HCT116 (cell line): Measurements from ENCODE around the gene ECE1. TPM values are rescaled to one million over a fixed set of nuclear protein-coding genes. Genes with fewer than 3 reads are reported as not detected.

Source experiments
- ATAC-seq: fragments of 200-7000 bp; cut with Tn5 transposase; 2 replicates; pipeline ENCODE4 v1.9.1; 2020; ENCODE audit warnings: mild to moderate bottlenecking, moderate library complexity
- BruUV-seq: library from RNA; stranded (reverse); fragments of 400-500 nt; replicated peaks from 2 replicates; lab custom pipeline; 2021; lab: Mats Ljungman, UMichigan
- CTCF ChIA-PET: fragments of 300-600 bp; sonication (Branson Sonifier 250); formaldehyde crosslinking; loops from one replicate; lab custom pipeline; 2021; ENCODE audit warnings: antibody characterized with exemption; lab: Charles Lee
- POLR2A ChIA-PET: fragments of 300-600, 350-600 bp; sonication (Branson Sonifier 250); formaldehyde crosslinking; loops from one replicate; lab custom pipeline; 2021; ENCODE audit warnings: antibody characterized with exemption; lab: Charles Lee
- RAD21 ChIA-PET, 2 experiments: fragments of 300-600 bp; sonication (Branson Sonifier 250); formaldehyde crosslinking; loops; one replicate each; lab custom pipeline; 2023; ENCODE audit warnings: low total read pairs in 2 of 2; ENCODE audit not compliant: uncharacterized antibody in 2 of 2, unreplicated experiment in 2 of 2, low non-redundant PET in 1 of 2; lab: Charles Lee
- DNase-seq: peaks from one replicate; pipeline ENCODE4 v3.0.0-alpha.2; 2010; ENCODE audit warnings: low read depth, low spot score
- H2AFZ ChIP-seq: fragments of 200-600 bp; shearing (Covaris generic), sonication (generic); 2 replicates; pipeline ENCODE4 v1.6.1; 2017; ENCODE audit warnings: low read depth, mixed run types, mixed read lengths, antibody characterized with exemption, low read length; ENCODE audit not compliant: poor library complexity, severe bottlenecking
- H3K27ac ChIP-seq: 2 replicates; pipeline ENCODE4 v1.5.1; 2012; ENCODE audit warnings: low read depth, low read length
- H3K27me3 ChIP-seq: fragments of 200-600 bp; sonication (generic); 2 replicates; pipeline ENCODE4 v1.6.1; 2016; ENCODE audit warnings: mixed run types, low read length, mixed read lengths; ENCODE audit not compliant: insufficient read depth
- H3K36me3 ChIP-seq, 2 experiments: fragments of 200-500 bp in 1 of 2; fragments of 200-600 bp in 1 of 2; sonication (Bioruptor generic) in 1 of 2; sonication (generic) in 1 of 2; 2 replicates each; pipeline versions ENCODE4 v1.5.1 to v1.6.1; 2014 to 2016; ENCODE audit warnings: low read length in 2 of 2, inconsistent platforms in 1 of 2, mixed read lengths in 1 of 2, mixed run types in 1 of 2; ENCODE audit not compliant: insufficient read depth in 2 of 2, control insufficient read depth in 1 of 2
- H3K4me1 ChIP-seq, 2 experiments: fragments of 200-600 bp in 1 of 2; sonication (generic) in 1 of 2; 2 replicates each; pipeline versions ENCODE4 v1.5.1 to v1.6.1; 2012 to 2017; ENCODE audit warnings: low read length in 2 of 2, inconsistent platforms in 1 of 2, mild to moderate bottlenecking in 1 of 2, mixed read lengths in 1 of 2, mixed run types in 1 of 2, moderate library complexity in 1 of 2; ENCODE audit not compliant: insufficient read depth in 2 of 2, control insufficient read depth in 1 of 2
- H3K4me2 ChIP-seq: fragments of 200-600 bp; sonication (generic); 2 replicates; pipeline ENCODE4 v1.6.1; 2017; ENCODE audit warnings: mixed run types, low read length, mixed read lengths
- H3K4me3 ChIP-seq, 2 experiments: fragments of 200-600 bp in 1 of 2; sonication (generic) in 1 of 2; replicated peaks in 1 of 2; 2 replicates each; pipeline ENCODE4 v1.5.1; 2011 to 2016; ENCODE audit warnings: low read length in 2 of 2, control low read depth in 1 of 2, low read depth in 1 of 2, mild to moderate bottlenecking in 1 of 2, mixed read lengths in 1 of 2, mixed run types in 1 of 2
- H3K79me2 ChIP-seq: fragments of 200-600 bp; sonication (generic); 2 replicates; pipeline ENCODE4 v1.6.1; 2017; ENCODE audit warnings: mild to moderate bottlenecking, mixed run types, low read length, moderate library complexity, mixed read lengths; ENCODE audit not compliant: insufficient read depth
- H3K9ac ChIP-seq: fragments of 200-600 bp; sonication (generic); 2 replicates; pipeline ENCODE4 v1.6.1; 2016; ENCODE audit warnings: low read length, mixed read lengths
- H3K9me2 ChIP-seq: fragments of 200-600 bp; sonication (generic), shearing (Covaris generic); 2 replicates; pipeline ENCODE4 v1.6.1; 2017; ENCODE audit warnings: mixed run types, mild to moderate bottlenecking, moderate library complexity; ENCODE audit not compliant: insufficient read depth
- H3K9me3 ChIP-seq, 2 experiments: fragments of 200-500 bp in 1 of 2; fragments of 200-600 bp in 1 of 2; sonication (Bioruptor generic) in 1 of 2; sonication (generic) in 1 of 2; 2 replicates each; pipeline ENCODE4 v1.6.1; 2014 to 2017; ENCODE audit warnings: low read length in 2 of 2, mixed read lengths in 2 of 2, inconsistent platforms in 1 of 2, low read depth in 1 of 2, mild to moderate bottlenecking in 1 of 2, mixed run types in 1 of 2, moderate library complexity in 1 of 2; ENCODE audit not compliant: control insufficient read depth in 1 of 2, insufficient read depth in 1 of 2
- H4K20me1 ChIP-seq: fragments of 200-600 bp; sonication (generic), shearing (Covaris generic); 2 replicates; pipeline ENCODE4 v1.6.1; 2017; ENCODE audit warnings: mixed run types, mild to moderate bottlenecking, moderate library complexity; ENCODE audit not compliant: insufficient read depth
- CBX3 ChIP-seq: IDR thresholded peaks from 2 replicates; pipeline ENCODE4 v1.6.1; 2012; ENCODE audit warnings: low read depth
- CEBPB ChIP-seq: IDR thresholded peaks from 2 replicates; pipeline ENCODE4 v1.6.1; 2012; ENCODE audit warnings: low read depth
- EGR1 ChIP-seq: IDR thresholded peaks from 2 replicates; pipeline ENCODE4 v1.6.1; 2012; ENCODE audit warnings: low read depth
- ELF1 ChIP-seq: IDR thresholded peaks from 2 replicates; pipeline ENCODE4 v1.6.1; 2012; ENCODE audit warnings: low read depth, borderline replicate concordance
- EZH2phosphoT487 ChIP-seq: fragments of 200-600 bp; IDR thresholded peaks from 2 replicates; pipeline ENCODE4 v1.6.1; 2018; ENCODE audit warnings: antibody characterized with exemption, borderline replicate concordance
- FOSL1 ChIP-seq: IDR thresholded peaks from 2 replicates; pipeline ENCODE4 v1.6.1; 2012; ENCODE audit warnings: low read depth
- JUND ChIP-seq: IDR thresholded peaks from 2 replicates; pipeline ENCODE4 v1.6.1; 2012
- MAX ChIP-seq: IDR thresholded peaks from 2 replicates; pipeline ENCODE4 v1.6.1; 2012
- RAD21 ChIP-seq: IDR thresholded peaks from 2 replicates; pipeline ENCODE4 v1.6.1; 2012; ENCODE audit warnings: low read depth, mild to moderate bottlenecking
- SIN3A ChIP-seq: IDR thresholded peaks from 2 replicates; pipeline ENCODE4 v1.6.1; 2012; ENCODE audit warnings: low read depth
- TCF7L2 ChIP-seq: IDR thresholded peaks from 2 replicates; pipeline ENCODE4 v1.7.0; 2011; ENCODE audit warnings: borderline replicate concordance, inconsistent platforms; ENCODE audit not compliant: insufficient read depth, insufficient read length; ENCODE audit errors: extremely low read depth
- ZFX ChIP-seq: fragments of 450-650 bp; IDR thresholded peaks from 2 replicates; pipeline ENCODE4 v1.6.1; 2017
- ZNF274 ChIP-seq: fragments of 200-500 bp; sonication (Bioruptor generic); IDR thresholded peaks from 2 replicates; pipeline ENCODE4 v1.6.1; 2014; ENCODE audit warnings: mild to moderate bottlenecking, low read depth, low read length, inconsistent platforms
- intact Hi-C: fragments of 100-400 bp; cut with micrococcal nuclease; formaldehyde crosslinking; loops from 2 replicates; pipeline ENCODE4 v1.10.0; 2022
- total RNA-seq: library from RNA; stranded (reverse); gene quantifications from one replicate; pipeline ENCODE4 v1.2.1, GENCODE V29; 2021; ENCODE audit not compliant: unreplicated experiment
- TF ChIP-seq, protein P1 (sequence below), 3 experiments: fragments of 200-600 bp in 1 of 3; sonication (generic) in 1 of 3; IDR thresholded peaks in 2 of 3; conservative IDR thresholded peaks in 1 of 3; 2 replicates each; pipeline ENCODE4 v1.5.1; 2012 to 2017; ENCODE audit warnings: low read depth in 2 of 3, low read length in 2 of 3, antibody characterized with exemption in 1 of 3, borderline replicate concordance in 1 of 3, control low read depth in 1 of 3, mild to moderate bottlenecking in 1 of 3, mixed read lengths in 1 of 3, mixed run types in 1 of 3, moderate library complexity in 1 of 3; ENCODE audit not compliant: insufficient read depth in 1 of 3
- TF ChIP-seq, protein P2 (sequence below): IDR thresholded peaks from 2 replicates; pipeline ENCODE4 v1.6.1; 2012
- TF ChIP-seq, protein P3 (sequence below): IDR thresholded peaks from 2 replicates; pipeline ENCODE4 v1.6.1; 2012; ENCODE audit warnings: low read depth
- TF ChIP-seq, protein P4 (sequence below): IDR thresholded peaks from 2 replicates; pipeline ENCODE4 v1.6.1; 2011; ENCODE audit warnings: mild to moderate bottlenecking, low read length, moderate library complexity; ENCODE audit not compliant: insufficient replicate concordance; ENCODE audit errors: extremely low read depth

Gene ECE1
- total RNA-seq, 1 experiment from 2014 or later = 66.8 TPM

GRCh38 chr1:21304488-21304887 lies 14.2 kb upstream of the ECE1 start:
- H3K9me3 ChIP-seq = no peaks in the 10 kb centered on the region
- no peak overlapping the region for H3K4me3 ChIP-seq
- H4K20me1 ChIP-seq = no peaks in the 10 kb centered on the region
- no peak for DNase-seq
- H3K36me3 ChIP-seq = no peaks in the 10 kb centered on the region
- RAD21 ChIA-PET = no interaction called here
- H3K79me2 ChIP-seq = peaks cover 37% of the 10 kb centered on the region; the same call in 1 of the 2 replicates
- no peak overlapping the region for H3K4me2 ChIP-seq
- no peaks in the 10 kb centered on the region for H3K9me2 ChIP-seq
- POLR2A ChIA-PET = no interaction called here
- TF ChIP-seq EZH2phosphoT487 = no peak
- TF ChIP-seq FOSL1 = no peak
- TF ChIP-seq, protein P1, sequence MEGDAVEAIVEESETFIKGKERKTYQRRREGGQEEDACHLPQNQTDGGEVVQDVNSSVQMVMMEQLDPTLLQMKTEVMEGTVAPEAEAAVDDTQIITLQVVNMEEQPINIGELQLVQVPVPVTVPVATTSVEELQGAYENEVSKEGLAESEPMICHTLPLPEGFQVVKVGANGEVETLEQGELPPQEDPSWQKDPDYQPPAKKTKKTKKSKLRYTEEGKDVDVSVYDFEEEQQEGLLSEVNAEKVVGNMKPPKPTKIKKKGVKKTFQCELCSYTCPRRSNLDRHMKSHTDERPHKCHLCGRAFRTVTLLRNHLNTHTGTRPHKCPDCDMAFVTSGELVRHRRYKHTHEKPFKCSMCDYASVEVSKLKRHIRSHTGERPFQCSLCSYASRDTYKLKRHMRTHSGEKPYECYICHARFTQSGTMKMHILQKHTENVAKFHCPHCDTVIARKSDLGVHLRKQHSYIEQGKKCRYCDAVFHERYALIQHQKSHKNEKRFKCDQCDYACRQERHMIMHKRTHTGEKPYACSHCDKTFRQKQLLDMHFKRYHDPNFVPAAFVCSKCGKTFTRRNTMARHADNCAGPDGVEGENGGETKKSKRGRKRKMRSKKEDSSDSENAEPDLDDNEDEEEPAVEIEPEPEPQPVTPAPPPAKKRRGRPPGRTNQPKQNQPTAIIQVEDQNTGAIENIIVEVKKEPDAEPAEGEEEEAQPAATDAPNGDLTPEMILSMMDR (IDR thresholded peaks at IDR 0.05 in 2 of 3, conservative IDR thresholded peaks at IDR 0.05 in 1 of 3; ENCODE audit: borderline replicate concordance in 1 of 3, insufficient read depth in 1 of 3, low read depth in 2 of 3, low read length in 2 of 3) = no peak
- no peak for TF ChIP-seq SIN3A
- no peak for TF ChIP-seq JUND
- no peak for TF ChIP-seq MAX
- TF ChIP-seq ELF1 = no peak
- TF ChIP-seq, protein P2, sequence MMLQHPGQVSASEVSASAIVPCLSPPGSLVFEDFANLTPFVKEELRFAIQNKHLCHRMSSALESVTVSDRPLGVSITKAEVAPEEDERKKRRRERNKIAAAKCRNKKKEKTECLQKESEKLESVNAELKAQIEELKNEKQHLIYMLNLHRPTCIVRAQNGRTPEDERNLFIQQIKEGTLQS = no peak
- TF ChIP-seq, protein P3, sequence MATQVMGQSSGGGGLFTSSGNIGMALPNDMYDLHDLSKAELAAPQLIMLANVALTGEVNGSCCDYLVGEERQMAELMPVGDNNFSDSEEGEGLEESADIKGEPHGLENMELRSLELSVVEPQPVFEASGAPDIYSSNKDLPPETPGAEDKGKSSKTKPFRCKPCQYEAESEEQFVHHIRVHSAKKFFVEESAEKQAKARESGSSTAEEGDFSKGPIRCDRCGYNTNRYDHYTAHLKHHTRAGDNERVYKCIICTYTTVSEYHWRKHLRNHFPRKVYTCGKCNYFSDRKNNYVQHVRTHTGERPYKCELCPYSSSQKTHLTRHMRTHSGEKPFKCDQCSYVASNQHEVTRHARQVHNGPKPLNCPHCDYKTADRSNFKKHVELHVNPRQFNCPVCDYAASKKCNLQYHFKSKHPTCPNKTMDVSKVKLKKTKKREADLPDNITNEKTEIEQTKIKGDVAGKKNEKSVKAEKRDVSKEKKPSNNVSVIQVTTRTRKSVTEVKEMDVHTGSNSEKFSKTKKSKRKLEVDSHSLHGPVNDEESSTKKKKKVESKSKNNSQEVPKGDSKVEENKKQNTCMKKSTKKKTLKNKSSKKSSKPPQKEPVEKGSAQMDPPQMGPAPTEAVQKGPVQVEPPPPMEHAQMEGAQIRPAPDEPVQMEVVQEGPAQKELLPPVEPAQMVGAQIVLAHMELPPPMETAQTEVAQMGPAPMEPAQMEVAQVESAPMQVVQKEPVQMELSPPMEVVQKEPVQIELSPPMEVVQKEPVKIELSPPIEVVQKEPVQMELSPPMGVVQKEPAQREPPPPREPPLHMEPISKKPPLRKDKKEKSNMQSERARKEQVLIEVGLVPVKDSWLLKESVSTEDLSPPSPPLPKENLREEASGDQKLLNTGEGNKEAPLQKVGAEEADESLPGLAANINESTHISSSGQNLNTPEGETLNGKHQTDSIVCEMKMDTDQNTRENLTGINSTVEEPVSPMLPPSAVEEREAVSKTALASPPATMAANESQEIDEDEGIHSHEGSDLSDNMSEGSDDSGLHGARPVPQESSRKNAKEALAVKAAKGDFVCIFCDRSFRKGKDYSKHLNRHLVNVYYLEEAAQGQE = no peak
- no peak for TF ChIP-seq ZNF274
- TF ChIP-seq TCF7L2 = no peak
- no peak for TF ChIP-seq ZFX
- TF ChIP-seq CEBPB = no peak
- TF ChIP-seq, protein P4, sequence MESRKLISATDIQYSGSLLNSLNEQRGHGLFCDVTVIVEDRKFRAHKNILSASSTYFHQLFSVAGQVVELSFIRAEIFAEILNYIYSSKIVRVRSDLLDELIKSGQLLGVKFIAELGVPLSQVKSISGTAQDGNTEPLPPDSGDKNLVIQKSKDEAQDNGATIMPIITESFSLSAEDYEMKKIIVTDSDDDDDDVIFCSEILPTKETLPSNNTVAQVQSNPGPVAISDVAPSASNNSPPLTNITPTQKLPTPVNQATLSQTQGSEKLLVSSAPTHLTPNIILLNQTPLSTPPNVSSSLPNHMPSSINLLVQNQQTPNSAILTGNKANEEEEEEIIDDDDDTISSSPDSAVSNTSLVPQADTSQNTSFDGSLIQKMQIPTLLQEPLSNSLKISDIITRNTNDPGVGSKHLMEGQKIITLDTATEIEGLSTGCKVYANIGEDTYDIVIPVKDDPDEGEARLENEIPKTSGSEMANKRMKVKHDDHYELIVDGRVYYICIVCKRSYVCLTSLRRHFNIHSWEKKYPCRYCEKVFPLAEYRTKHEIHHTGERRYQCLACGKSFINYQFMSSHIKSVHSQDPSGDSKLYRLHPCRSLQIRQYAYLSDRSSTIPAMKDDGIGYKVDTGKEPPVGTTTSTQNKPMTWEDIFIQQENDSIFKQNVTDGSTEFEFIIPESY = no peak
- TF ChIP-seq CBX3 = no peak
- TF ChIP-seq EGR1 = no peak
- TF ChIP-seq RAD21 = no peak
- intact Hi-C loops = no loop called here
- no peak overlapping the region for H2AFZ ChIP-seq
- ATAC-seq = no peak
- H3K9ac ChIP-seq = no peak overlapping the region
- H3K27me3 ChIP-seq = no peaks in the 10 kb centered on the region
- BruUV-seq = no TSS peak
- no peak overlapping the region for H3K27ac ChIP-seq
- CTCF ChIA-PET = no interaction called here
- H3K4me1 ChIP-seq = peaks cover 30 to 58% of the 10 kb centered on the region in 2 experiments; a peak in 3 of 4 replicates
